GM19452 (cell line): Measurements from ENCODE around the gene CADM2.
"Not testable (repeated sequence)": the region's sequence is repeated elsewhere in the genome, so short reads cannot be mapped to it uniquely, and the experiment has no call there.

ENCODE experiments used
- ATAC-seq: cut with Tn5 transposase; IDR thresholded peaks from one replicate; pipeline ENCODE4 v1.9.1; 2021; ENCODE audit not compliant: unreplicated experiment

The CADM2 gene

DNA sequence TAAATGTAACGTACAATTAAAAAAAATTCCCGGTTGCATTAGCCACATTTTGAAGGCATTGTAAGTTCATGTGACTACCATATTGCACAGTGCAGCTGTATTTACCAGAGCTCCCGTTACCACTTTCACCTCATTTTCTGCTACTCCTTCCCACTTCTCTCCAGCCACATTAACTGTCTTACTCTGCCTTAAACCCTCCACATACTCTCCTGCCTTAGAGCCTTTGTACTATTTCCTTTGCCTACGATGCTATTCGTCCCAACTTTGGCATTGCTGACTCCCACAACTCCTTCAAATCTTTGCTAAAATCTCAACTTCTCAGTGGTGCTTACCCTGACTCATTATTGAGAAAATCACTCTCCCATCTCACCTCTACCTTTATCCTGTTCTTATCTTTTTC, 115.2 kb downstream of the CADM2 start:
- ATAC-seq = no peak

DNA sequence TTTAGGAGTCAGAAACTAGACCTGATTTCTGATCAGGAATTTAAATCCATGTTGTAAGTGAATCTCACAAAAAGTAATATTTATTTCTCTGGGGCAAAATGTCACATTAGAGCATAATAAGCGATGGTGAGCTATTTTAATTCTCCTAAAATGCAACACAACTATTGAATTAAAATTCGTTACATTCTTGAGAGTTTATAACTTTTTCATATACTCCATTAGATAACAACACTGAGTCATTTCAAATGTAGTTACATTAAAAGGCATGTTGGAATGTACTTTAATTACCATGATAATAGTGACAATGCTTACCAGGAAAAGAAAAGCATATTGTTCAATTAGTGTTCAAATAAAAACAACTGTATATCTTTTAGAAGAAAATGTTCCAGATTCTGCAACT, 116.9 kb downstream of the CADM2 start:
- no peak for ATAC-seq

DNA sequence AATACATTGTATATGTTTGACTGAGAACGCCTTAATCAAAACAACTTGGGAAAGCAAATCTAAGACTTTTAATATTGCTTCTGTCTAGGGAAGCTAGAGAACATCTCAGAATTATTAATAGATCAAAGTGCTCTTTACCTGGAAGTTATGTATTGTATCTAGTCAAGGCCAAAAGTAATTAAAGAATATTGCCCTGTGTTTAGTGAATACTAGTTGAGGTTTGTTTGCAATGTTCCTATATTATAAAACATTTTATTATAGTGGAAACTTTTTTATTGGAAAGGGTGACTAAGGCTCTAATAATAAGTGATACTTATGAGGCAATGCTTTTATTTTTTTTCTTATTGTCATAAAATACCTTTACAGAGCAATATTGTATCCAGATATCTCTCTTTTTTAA, 118.2 kb downstream of the CADM2 start:
- no peak for ATAC-seq

DNA sequence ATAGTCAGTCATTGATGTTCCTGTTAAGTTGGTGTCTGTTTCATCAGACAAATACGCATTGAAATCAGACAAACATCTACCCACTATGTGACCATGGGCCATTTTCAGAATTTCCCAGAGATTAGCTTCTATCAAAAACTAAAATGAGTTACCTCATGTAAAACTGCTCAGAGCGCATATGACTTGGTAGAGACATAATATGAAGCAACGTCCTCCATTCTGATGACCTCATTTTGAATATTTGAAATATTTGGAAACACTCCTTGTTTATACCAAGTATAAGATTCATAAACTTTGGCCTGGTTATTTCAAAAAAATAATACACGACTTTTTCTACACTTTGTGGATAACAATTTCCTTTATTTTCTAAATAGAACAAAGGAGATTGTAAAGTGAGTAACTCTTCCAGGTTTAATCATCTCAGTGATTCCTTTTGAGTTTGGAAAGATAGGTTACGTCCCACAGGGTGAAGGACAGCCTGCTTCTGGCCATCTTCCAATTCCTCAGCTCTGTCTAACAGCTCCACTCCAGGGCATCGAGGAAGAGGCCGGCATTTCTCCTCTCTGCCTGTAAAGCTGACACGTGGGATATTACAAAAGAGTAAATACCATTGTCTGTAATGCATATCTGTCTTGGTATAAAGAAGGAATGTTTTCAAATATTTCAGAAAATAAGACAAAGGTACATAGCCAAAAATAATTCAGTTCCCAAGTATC, 122.6 kb downstream of the CADM2 start:
- no peak for ATAC-seq

DNA sequence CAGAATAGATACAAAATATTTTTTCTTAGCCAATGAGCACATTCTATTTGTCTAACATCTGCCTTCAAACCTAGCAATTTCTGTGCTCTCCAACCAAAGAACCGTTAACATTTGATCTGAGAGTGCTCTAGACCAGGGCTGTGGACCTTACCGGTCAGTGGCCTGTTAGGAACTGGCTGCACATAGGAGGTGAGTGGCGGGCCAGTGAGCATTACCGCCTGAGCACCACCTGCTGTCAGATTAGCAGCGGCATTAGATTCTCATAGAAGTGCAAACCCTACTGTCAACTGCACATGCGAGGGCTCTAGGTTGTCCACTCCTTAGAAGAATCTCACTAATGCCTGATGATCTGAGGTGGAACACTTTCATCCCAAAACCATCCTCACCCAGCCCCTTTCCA, 131.7 kb downstream of the CADM2 start:
- ATAC-seq = no peak

DNA sequence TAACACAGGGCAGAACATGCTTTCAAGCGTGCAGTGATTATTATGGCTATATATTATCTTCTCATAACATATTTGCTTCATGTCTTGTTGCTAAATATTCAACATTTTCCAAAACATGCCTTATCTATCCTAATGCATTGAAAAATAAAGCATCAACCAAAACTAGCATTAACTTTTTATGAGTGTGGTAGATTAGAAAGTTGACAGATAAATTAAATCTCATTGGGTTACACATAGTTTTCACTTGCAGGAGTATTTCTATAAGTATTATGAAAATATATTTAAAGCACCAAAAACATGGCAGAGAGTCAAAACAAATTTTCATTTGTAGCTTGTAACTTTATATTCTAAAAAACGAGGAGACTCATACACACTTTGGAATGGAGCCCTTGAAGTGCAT, 141.5 kb downstream of the CADM2 start:
- no peak for ATAC-seq

DNA sequence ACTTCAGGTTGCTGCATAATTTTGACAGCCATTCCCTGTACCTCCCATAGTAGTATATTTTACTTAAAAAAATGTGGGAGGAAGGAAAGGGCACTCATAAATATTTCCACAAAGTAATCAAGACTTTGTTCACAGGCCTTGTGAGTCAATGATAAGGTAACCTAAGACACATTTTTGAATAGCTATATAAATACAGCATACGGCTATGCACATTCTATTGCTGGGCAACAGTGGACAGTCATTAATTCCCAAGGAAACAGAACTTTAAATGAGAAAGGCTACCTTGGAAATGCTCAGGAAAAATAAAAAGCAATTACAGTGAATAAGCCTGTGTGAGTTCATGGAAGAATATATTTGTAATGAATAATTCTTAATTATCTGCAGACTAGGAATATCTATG, 144.0 kb downstream of the CADM2 start:
- no peak for ATAC-seq

DNA sequence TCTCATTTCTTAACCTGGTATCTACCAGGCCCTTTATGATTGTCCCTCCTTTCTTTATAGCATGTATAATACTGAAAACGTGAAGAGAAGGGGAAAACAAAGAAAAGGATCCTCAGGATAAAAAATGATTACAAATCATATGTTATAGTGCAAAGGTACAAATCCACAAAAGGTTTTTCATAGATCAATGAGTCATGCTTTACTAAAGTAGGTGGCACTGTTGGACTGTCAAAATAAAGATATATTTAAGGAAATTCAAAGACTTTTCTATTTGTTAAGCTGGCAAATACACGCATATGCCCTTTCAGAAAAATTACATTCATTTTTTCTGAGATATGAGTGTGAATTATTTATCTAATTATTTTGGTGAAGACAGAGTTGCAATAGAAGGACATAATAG, 151.6 kb downstream of the CADM2 start:
- ATAC-seq = no peak

DNA sequence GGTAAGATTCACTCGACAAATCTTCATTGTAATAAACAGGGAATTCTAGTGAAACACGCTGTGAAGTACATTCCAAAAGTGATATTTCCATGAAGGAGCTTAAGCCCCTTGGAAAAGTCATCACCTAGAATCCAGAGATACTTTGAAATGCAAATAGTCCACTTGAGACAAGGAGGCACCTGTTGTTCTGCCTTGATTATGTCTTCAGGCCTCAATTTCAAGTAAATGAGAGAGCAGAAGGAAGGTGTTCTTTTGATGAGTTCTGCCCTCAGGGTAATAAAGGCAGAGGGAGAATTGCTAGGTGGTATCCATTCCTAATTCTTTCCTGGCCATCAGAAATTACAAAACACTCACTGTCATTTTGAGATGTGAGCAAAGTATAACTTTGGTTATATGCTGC, 162.1 kb downstream of the CADM2 start:
- ATAC-seq = no peak

DNA sequence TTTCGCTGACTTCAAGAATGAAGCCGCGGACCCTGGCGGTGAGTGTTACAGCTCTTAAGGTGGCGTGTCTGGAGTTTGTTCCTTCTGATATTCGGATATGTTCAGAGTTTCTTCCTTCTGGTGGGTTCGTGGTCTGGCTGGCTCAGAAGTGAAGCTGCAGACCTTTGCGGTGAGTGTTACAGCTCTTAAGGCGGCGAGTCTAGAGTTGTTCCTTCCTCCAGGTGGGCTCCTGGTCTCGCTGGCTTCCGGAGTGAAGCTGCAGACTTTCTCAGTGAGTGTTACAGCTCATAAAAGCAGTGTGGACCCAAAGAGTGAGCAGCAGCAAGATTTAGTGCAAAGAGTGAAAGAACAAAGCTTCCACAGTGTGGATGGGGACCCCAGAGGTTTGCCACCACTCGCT, 174.1 kb downstream of the CADM2 start:
- not testable (repeated sequence) for ATAC-seq

DNA sequence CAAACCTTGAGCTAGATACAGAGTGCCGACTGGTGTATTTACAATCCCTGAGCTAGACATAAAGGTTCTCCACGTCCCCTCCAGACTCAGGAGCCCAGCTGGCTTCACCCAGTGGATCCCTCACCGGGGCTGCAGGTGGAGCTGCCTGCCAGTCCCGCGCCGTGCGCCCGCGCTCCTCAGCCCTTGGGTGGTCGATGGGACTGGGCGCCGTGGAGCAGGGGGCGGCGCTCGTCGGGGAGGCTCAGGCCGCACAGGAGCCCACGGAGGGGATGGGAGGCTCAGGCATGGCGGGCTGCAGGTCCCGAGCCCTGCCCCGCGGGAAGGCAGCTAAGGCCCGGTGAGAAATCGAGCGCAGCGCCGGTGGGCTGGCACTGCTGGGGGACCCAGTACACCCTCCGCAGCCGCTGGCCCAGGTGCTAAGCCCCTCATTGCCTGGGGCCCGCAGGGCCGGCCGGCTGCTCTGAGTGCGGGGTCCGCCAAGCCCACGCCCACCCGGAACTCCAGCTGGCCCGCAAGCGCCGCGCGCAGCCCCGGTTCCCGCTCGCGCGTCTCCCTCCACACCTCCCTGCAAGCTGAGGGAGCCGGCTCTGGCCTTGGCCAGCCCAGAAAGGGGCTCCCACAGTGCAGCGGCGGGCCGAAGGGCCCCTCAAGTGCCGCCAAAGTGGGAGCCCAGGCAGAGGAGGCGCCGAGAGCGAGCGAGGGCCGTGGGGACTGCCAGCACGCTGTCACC, 175.1 kb downstream of the CADM2 start:
- not testable (repeated sequence) for ATAC-seq

DNA sequence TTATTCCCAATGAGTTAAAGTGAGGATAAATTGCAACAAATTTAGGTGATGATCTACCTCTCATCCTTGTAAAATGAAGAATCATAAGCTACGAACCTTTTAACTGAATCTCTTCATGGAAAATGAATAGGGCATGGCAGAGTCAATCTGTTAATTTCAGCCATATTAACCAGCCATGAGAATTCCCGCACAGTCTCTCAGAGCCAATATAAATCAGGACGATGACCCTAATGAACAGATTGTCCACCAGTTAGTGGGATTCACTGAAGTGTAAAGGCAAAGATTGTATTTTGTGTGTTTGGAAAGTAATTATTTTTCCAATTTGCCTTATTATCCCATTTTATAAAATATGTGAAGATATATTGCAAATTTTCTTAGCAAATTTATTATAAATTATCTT, 183.8 kb downstream of the CADM2 start:
- no peak for ATAC-seq

DNA sequence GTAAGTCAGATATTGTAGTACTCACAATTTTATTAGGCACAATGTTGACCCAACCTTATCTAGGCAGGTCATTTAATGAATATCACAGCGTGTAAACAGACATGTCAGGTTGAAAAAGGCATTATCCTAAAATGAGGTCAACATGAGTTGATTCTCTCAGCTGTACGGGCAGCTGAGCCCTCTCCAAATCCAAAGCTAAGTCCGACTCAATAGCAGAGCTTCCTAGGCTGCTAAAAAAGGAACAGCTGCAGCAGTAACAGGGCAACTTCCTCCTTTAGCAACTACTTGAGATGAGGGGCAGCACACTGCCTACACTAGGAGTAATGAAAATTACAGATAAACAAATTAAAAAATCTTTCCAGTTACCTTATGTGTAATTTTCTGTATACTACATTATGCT, 189.2 kb downstream of the CADM2 start:
- ATAC-seq = no peak

DNA sequence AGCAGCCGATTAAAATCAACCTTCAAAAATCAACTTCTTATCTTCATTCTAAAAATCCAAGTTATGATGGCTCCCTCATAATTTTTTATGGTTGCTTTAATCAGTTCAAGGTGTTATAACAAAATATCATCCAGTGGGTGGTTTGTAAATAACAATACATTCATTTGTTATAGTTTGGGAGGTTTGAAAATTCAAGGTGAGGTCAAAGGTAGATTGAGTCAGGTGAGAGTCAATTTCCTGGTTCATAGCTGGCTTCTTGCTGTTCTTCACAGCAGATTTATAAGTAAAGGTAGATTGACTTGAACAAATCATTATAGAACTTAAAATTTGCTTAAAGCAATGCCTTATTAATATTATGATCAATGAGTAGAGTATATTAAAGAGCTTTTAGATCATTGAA, 192.8 kb downstream of the CADM2 start:
- ATAC-seq = no peak

DNA sequence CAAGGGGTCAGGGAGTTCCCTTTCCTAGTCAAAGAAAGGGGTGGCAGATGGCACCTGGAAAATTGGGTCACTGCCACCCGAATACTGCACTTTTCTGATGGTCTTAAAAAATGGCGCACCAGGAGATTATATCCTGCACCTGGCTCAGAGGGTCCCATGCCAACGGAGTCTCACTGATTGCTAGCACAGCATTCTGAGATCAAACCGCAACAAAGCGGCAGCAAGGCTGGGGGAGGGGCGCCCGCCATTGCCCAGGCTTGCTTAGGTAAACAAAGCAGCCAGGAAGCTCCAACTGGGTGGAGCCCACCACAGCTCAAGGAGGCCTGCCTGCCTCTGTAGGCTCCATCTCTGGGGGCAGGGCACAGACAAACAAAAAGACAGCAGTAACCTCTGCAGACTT, 194.5 kb downstream of the CADM2 start:
- ATAC-seq = not testable (repeated sequence)

DNA sequence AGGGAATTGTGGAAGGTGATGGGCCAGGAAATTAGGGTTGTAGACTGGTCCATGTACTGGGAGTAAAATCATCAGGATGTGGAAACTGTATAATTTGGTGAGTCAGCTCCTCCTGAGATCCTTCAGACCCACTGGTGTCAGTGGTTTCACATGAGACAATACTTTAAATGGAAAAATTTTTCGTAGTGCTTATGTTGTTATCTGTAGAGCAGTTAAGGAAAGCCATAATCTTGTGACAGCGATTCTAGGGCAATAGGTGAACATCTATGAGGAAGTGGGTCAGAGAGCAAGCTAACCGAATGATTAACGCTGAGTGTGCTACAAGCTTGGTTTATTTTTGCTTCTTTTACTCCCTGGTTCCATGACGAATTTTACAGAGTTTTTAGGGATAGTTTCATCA, 200.6 kb downstream of the CADM2 start:
- no peak for ATAC-seq

DNA sequence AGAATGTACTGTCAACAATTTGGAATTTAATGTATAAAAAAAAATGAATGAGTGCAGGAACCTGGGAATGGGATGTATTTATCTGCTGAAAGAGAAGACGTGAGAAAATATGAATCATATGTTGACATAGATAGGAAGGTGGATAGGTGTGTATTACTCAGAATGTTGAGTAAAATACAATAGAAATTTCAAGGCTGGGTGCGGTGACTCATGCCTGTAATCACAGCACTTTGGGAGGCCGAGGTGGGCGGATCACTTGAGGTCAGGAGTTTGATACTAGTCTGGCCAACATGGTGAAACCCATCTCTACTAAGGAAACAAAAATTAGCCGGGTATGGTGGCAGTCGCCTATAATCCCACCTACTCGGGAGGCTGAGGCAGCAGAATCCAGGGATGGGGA, 202.8 kb downstream of the CADM2 start:
- no peak for ATAC-seq

DNA sequence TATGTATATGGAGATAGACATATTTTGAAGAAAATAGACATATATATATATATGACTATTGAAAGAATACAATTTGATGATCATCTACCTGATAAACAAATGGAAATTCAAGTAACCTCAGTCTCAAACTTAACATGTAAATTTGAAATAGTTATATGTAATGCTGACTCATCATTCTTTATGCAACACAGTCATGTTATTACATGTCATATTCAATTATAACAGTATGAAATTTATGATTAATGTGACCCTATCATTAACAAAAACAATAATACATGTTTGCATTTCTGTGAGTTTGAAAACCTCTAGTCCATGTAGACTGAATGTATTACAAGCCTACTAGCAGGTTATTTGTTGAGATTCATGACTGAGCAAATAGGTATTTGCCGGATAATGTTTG, 204.1 kb downstream of the CADM2 start:
- no peak for ATAC-seq

DNA sequence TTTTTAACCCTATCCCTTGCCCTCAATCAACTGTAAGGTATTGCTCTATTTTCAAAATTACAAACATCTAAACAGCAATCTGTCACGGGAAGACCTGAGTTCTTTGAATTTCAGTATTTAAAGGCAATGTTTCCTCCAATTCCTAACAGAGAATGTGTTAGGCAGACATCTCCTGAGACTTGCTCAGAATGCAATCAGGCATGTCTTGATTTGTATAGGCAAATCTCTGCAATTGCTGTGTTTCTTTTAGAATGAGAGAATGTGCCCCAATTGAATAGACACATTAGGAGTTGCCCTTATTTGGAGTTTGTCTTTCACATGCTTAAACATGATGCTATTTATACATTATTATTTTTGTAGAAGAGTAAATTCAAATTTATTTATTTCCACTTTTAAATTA, 205.6 kb downstream of the CADM2 start:
- ATAC-seq = no peak

DNA sequence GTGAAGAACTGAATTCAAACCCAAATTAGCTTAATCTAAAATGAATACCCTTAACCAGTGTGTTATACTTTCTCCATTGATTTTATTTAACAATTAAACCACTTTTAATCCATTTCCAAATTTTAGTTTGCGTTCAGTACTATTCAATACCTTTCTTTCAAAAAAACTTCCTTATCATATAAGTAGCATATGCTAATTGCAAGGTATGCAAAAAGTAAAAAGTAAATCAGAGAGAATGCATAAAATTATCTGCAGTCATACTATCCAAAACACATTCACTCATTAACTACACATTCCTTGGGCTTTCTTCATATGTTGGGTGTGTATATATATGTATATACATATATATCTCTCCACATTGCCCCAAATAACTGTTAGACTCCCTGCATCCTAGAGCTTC, 208.8 kb downstream of the CADM2 start:
- no peak for ATAC-seq

DNA sequence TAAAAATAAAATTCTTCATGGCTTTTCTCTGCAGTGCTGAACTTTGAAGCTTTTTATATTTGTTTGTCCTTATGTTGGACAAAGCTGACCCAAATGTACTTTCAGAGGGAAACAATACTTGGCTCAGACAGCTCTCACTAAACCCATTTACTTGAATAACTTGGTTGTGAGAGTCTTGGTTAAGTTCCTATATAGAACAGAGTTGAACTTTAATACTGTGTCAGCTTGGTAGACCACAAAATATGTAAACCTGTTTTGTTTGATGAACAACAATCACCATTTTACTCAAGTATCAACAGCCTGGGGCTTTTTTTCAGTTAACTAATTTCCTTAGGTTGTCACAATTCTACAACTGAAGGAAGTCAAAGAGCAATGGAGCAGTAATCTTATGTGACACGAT, 211.9 kb downstream of the CADM2 start:
- ATAC-seq = no peak

DNA sequence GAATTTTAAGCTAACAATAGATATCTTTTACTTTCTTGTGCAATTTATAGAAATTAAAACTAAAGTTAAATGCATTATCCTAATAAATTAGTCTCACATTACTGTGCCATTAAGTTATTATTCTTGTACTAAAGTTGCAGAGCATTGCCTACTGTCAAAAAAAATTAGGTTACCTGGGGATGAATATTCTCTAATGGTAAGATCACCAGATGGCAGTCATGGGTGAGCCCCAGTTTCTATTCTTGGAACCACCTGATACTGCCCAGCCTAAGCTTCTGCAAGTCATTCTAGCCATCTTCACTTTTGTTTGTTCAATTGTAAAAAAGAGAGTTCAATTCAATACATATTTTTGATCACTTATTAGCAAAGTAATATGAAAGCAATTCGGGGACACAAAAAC, 213.2 kb downstream of the CADM2 start:
- no peak for ATAC-seq

DNA sequence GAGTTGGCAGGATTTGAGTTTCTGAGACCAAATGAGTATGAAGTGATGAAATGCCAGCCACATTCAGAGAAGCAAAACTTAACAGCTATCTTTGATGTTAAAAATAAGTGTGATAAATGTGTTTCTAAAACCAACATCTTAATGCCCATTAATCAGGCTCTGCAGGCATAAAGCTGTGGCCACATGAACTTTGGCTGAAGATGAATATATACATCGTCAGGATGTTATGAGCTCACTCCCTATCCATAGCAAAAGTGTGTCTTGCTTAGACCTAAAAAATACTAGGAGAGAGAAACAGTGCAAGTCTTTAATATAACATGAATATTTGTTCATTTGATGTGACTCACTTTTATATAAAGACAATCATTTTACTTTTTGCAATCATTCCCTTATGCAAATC, 218.0 kb downstream of the CADM2 start:
- no peak for ATAC-seq
